DMS53 treated with DMSO at 0.1 percent for 48 hours (cell line): ENCODE data around the gene TFDP2.
"Not testable (repeated sequence)": the region's sequence is repeated elsewhere in the genome, so short reads cannot be mapped to it uniquely, and the experiment has no call there.

ENCODE experiments used
- DNase-seq: peaks from one replicate; lab custom pipeline; 2025; ENCODE audit not compliant: unreplicated experiment; lab: John Stamatoyannopoulos, UW

The TFDP2 gene

GRCh38 chr3:142075656-142076055, 73.7 kb downstream of the TFDP2 start:
- not testable (repeated sequence) for DNase-seq

- no peak for DNase-seq
Measured at GRCh38 chr3:142072816-142073215, 76.5 kb downstream of the TFDP2 start.

DNA sequence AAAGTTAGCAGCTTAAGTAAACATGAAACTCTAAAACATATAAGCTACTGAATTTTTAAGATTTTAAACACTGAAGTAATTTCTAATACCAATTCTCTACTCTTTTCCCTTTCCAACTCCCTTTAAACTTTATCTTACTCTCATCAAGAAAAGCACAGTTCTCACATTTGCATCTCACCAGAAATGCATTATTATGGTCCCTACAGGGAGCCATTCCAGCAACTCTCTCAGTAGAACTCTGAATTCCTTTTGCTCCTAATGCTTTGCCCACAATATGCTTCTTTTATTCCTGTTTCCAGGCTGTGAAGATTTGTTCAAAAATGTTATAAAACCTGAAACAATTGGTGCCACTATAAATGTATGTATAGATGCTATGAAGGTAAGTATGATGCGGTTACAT, 83.4 kb downstream of the TFDP2 start:
- DNase-seq: no peak

GRCh38 chr3:142065344-142065743, 84.0 kb downstream of the TFDP2 start:
- DNase-seq: no peak

GRCh38 chr3:142064454-142064853, 84.9 kb downstream of the TFDP2 start:
- DNase-seq: no peak

DNA sequence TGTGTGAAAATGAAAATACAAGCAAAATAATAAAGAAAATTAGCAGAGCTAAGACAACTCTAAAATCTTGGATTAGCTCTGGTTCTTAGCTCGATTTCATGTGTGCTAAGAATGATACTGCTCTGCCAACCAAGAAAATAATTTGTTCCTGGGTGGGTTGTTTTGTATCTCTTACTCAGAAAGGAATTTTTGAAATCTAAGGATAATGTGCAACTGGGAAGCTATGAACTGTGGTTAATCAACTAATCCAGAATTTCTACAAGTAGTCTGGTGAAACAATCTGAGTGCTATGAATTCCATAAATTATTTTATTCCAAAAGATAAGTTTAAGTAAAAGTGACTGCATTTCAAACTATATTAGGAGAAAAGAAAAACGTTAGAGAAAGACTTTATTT, 92.0 kb downstream of the TFDP2 start:
- DNase-seq: no peak

GRCh38 chr3:142056656-142057330, 92.6 kb downstream of the TFDP2 start:
- DNase-seq: no peak

DNA sequence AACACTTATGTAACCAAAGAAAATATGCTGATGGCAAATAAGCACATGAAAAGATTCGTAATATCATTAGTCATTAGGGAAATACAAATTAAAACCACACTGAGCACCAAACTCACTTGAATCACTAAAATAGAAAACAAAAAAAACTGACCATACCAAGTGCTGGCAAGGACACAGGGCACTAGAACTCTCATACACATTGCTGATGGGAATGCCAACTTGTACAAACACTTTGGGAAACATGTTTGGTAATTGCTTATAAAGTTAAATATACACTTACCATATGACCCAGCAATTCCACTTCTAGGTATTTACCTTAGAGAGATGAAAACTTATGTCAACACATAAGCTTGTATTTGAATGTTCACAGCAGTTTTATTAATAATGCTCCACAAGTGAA, 95.5 kb downstream of the TFDP2 start:
- no peak for DNase-seq

GRCh38 chr3:142053244-142053643, 96.1 kb downstream of the TFDP2 start:
- DNase-seq: no peak

- no peak for DNase-seq
Measured at GRCh38 chr3:142051351-142051750, 98.0 kb downstream of the TFDP2 start.

DNA sequence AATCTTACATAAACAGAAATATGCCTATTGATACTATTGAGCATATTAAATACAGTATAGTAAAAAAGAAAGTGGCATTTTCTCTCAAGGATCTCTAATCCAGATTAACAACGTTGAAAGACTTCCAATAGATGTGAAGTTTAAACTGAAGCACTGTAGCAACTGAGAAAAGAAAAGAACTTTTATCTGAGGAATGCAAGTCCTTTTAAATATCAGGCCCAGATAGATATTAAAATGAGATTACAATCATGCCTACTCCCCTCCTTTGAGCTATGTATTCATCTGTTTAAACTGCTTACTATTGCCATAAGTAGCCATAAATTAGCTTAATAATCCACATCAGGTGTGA, 102.3 kb downstream of the TFDP2 start:
- no peak for DNase-seq

DNA sequence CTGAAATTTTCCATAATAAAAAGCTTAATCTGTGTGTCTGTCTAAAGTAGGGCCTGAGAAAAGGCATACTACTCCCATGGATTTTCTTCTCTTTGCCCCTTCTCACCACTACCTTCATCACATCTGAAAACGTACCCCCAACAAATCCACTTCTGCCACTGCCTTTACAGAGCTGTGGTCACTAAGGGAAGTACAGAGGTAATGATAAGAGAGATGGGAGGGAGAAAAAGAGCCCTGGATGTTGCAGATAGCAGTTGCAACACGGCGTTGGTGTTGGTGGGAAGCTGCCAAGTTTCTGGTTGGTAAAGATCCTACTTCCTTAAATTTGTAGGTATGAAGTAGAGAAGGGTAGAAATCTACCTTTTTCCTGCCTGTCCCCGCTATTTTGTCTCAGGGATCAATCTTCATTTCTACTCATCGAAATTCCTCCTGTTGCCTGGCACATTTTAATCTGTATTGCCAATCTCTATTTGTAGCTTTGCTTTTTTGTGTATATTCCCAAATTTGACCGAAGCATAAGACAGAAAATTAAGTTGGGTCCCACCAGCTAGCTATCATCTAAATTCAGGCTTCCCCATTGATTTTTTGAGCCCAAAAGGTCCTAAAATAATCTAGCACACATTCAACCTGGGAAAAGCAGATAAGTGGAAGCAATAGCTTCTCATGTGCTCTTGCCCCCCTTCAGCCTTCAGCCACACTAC, 102.9 kb downstream of the TFDP2 start:
- DNase-seq: no peak

- DNase-seq: no peak
Measured at GRCh38 chr3:142040941-142041491, 108.3 kb downstream of the TFDP2 start.

- DNase-seq: no peak
Measured at GRCh38 chr3:142035308-142035922, 113.9 kb downstream of the TFDP2 start.

DNA sequence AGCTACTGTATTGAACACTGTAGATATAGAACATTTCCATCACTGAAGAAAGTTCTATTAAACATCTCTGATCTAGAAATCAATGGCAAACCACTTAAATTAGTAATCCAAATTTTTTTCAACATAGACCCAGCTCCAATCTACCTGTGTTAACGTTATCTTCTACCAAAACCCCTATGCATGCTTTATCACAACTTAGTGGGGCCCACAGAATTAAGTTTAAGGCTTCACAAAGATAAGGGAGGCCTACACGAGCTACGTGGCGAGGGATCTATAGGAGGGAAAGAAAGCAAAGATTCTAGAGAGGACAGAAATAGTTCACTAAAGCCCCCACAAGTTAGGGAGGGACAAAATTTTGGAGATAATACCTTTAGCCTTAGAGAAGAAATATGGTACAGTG, 116.1 kb downstream of the TFDP2 start:
- DNase-seq: no peak

DNA sequence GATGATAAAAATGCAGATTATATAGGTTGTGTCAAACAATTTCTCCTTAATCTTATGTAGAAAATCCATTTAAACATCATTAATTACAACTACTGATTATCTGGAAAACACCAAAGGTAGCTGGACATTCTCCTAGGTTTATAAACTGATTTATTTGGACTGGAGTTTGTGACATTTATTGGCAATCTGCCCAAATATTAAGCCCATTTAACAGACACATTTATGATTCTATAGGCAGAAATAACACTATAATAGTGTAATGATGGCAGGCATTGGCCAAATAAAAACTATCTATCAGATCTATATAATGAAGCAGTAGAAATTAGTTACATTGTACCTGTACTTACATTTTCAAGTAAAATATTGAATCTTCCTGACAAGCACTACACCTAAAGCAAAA, 117.8 kb downstream of the TFDP2 start:
- no peak for DNase-seq

GRCh38 chr3:142029791-142030190, 119.6 kb downstream of the TFDP2 start:
- DNase-seq: no peak

DNA sequence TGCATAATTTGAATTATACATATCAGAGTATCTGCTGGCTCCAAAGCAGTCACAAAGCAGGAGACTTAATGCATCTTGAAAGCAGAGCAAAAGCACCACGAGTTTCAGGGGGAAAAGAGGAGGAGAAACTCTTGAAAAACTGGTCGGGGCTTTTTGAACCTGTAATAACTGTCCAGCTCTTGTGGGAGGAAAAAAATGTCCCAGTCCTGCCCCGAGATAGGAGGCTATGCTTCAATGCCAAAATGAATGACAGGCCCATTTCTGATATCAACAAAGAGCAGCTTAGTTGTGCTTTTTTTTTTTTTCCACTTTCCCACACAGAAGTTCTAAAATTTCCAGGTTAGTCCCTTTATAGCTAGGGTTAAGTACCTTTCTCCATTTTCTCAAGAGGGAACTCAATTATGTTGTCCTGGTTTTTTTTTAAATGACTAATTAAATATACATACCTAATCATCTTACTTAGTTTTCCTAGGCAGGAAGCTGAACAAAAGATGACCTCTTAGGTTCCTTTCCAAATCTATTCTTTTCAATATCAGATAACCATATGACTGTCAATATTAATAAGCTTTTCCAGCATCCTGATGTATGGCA, 120.2 kb downstream of the TFDP2 start:
- DNase-seq: no peak

GRCh38 chr3:142028243-142028777, 121.0 kb downstream of the TFDP2 start:
- peak; percentile 58 for DNase-seq

DNA sequence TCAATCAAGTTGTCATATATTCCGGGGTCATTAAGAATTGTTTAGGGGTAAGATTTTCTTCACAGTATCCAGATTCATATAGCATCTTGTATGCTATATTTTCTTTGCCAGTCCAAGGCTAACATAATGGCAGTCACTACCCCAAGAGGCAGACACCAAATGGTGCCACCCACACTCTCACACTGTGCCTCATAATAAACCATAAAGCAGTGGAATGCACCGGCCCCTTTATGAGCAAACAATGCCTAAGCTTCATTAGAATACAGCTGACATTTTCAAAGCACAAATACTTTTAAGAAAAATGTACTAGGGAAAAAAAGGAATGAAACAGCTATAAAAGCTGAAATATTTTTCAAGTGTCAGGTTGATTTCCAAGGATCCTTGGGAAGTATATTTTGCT, 121.6 kb downstream of the TFDP2 start:
- peak; percentile 47 for DNase-seq

- no peak for DNase-seq
Measured at GRCh38 chr3:142027300-142027699, 122.0 kb downstream of the TFDP2 start.

DNA sequence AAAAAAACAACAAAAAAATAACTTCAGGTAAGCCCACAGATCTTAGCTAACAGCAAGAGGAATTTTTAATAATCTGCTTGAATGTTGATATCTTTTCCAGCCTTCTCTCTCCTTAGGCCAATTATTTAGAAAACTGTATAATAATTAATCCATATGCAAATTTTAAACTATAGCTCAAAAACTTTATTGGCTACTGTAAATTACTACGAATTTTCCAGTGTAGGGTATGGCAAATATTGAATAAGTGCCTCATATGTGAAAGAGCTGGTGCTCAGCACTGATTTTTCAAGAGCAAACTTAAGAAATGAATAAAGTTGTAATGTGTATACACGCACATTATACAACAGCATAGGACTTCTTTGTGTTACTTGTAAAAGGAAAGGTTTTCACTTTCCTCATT, 123.0 kb downstream of the TFDP2 start:
- DNase-seq: no peak
